ENCODE results near the gene KRTAP5-11.

The KRTAP5-11 gene

DNA sequence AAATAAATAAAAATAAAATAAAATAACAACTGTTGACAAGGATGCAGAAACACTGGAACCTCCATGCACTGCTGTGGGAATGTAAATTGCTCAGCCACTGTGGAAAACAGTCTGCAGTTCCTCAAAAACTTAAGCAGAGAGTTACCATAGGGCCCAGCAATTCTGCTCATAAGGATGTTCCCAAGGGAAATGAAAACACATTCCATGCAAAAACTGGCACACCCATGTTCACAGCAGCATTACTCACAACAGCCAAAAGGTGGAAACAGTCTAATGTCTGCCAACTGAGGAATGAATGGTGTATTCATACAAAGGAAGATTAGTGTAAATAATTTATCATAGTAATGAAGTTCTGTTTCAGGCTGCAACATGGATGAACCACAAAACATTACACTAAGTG, 20.6 kb downstream of the KRTAP5-11 start:
- Histone ChIP-seq H3K4me2 (ENCODE audit: low read length) (no peak overlapping the region), H3K4me1 (ENCODE audit: insufficient read depth, low read length, severe bottlenecking) (no peaks in the 10 kb centered on the region), H2AFZ (ENCODE audit: low read length) (no peak overlapping the region), H3K36me3 (ENCODE audit: insufficient read depth, low read length) (no peaks in the 10 kb centered on the region), H4K20me1 (ENCODE audit: insufficient read depth, low read length) (no peaks in the 10 kb centered on the region), H3F3A (ENCODE audit: insufficient read depth, low read length) (no peaks in the 10 kb centered on the region), H3K79me2 (ENCODE audit: insufficient read depth, low read length) (no peaks in the 10 kb centered on the region), H3K9me2 (ENCODE audit: low read depth, low read length) (no peaks in the 10 kb centered on the region), H3K9ac (ENCODE audit: low read length) (no peak overlapping the region), H3K9me3 (ENCODE audit: low read length) (no peaks in the 10 kb centered on the region), H3K27ac (ENCODE audit: low read depth, low read length, poor library complexity, severe bottlenecking) (no peak overlapping the region), H3K4me3 (ENCODE audit: low read depth, low read length, poor library complexity, severe bottlenecking) (no peak overlapping the region), H3K27me3 (ENCODE audit: insufficient read depth, low read length) (no peaks in the 10 kb centered on the region)
- TF ChIP-seq EZH2 (IDR thresholded peaks at IDR 0.05; ENCODE audit: borderline replicate concordance, low read length) = no peak
- TF ChIP-seq, protein P1, sequence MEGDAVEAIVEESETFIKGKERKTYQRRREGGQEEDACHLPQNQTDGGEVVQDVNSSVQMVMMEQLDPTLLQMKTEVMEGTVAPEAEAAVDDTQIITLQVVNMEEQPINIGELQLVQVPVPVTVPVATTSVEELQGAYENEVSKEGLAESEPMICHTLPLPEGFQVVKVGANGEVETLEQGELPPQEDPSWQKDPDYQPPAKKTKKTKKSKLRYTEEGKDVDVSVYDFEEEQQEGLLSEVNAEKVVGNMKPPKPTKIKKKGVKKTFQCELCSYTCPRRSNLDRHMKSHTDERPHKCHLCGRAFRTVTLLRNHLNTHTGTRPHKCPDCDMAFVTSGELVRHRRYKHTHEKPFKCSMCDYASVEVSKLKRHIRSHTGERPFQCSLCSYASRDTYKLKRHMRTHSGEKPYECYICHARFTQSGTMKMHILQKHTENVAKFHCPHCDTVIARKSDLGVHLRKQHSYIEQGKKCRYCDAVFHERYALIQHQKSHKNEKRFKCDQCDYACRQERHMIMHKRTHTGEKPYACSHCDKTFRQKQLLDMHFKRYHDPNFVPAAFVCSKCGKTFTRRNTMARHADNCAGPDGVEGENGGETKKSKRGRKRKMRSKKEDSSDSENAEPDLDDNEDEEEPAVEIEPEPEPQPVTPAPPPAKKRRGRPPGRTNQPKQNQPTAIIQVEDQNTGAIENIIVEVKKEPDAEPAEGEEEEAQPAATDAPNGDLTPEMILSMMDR (IDR thresholded peaks at IDR 0.05; ENCODE audit: low read length) = no peak

DNA sequence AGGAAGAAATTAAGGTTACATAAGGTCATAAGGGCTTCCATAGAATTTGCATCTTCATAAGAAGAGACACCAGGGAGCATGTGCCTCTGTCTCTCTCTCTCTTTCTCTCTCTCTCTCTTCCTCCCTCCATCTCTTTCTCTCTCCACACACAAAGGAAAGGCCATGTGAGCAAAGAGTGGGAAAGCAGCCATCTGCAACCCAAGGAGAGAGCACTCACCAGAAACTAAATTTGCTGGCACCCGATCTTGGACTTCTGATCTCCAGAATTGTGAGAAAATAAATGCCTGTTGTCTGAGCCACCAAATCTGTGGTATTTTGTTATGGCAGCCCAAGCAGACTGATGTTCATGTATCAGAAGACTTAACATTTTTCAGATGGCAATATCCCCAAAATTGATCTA, 23.7 kb downstream of the KRTAP5-11 start:
- no peaks in the 10 kb centered on the region for H4K20me1 ChIP-seq (ENCODE audit: insufficient read depth, low read length)
- no peak overlapping the region for H3K4me2 ChIP-seq (ENCODE audit: low read length)
- no peaks in the 10 kb centered on the region for H3K9me2 ChIP-seq (ENCODE audit: low read depth, low read length)
- TF ChIP-seq EZH2 (IDR thresholded peaks at IDR 0.05; ENCODE audit: borderline replicate concordance, low read length) = no peak
- TF ChIP-seq, protein P1 (IDR thresholded peaks at IDR 0.05; ENCODE audit: low read length) = no peak
- no peaks in the 10 kb centered on the region for H3K9me3 ChIP-seq (ENCODE audit: low read length)
- no peak overlapping the region for H2AFZ ChIP-seq (ENCODE audit: low read length)
- no peak overlapping the region for H3K4me3 ChIP-seq (ENCODE audit: low read depth, low read length, poor library complexity, severe bottlenecking)
- H3K27ac ChIP-seq (ENCODE audit: low read depth, low read length, poor library complexity, severe bottlenecking) = no peak overlapping the region
- H3K4me1 ChIP-seq (ENCODE audit: insufficient read depth, low read length, severe bottlenecking) = no peaks in the 10 kb centered on the region
- no peak overlapping the region for H3K9ac ChIP-seq (ENCODE audit: low read length)
- H3K27me3 ChIP-seq (ENCODE audit: insufficient read depth, low read length) = no peaks in the 10 kb centered on the region
- no peaks in the 10 kb centered on the region for H3F3A ChIP-seq (ENCODE audit: insufficient read depth, low read length)
- H3K36me3 ChIP-seq (ENCODE audit: insufficient read depth, low read length) = no peaks in the 10 kb centered on the region
- no peaks in the 10 kb centered on the region for H3K79me2 ChIP-seq (ENCODE audit: insufficient read depth, low read length)

DNA sequence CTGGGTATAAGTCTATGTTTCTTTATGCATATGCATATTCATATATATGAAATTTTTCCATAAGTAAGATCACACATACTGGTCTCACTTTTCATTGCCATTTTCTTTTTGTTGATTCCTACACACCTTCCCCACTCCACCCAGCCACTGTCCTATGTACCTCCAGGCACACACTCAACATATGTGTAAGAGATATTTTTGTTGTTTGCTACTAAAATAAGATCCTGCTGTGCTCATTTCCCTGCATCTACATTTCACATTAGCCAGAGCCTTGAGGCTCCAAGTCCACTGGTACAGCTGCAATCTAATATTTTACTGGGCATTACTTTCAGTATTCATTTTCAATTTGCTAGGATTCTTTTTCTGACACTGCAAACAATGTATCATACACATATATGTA, 25.4 kb downstream of the KRTAP5-11 start:
- Histone ChIP-seq H4K20me1 (ENCODE audit: insufficient read depth, low read length) (no peaks in the 10 kb centered on the region), H3K9ac (ENCODE audit: low read length) (no peak overlapping the region), H3K4me1 (ENCODE audit: insufficient read depth, low read length, severe bottlenecking) (no peaks in the 10 kb centered on the region), H3F3A (ENCODE audit: insufficient read depth, low read length) (no peaks in the 10 kb centered on the region), H3K79me2 (ENCODE audit: insufficient read depth, low read length) (no peaks in the 10 kb centered on the region), H3K4me3 (ENCODE audit: low read depth, low read length, poor library complexity, severe bottlenecking) (no peak overlapping the region), H2AFZ (ENCODE audit: low read length) (no peak overlapping the region), H3K36me3 (ENCODE audit: insufficient read depth, low read length) (no peaks in the 10 kb centered on the region), H3K27me3 (ENCODE audit: insufficient read depth, low read length) (no peaks in the 10 kb centered on the region), H3K9me3 (ENCODE audit: low read length) (no peaks in the 10 kb centered on the region), H3K4me2 (ENCODE audit: low read length) (no peak overlapping the region), H3K9me2 (ENCODE audit: low read depth, low read length) (no peaks in the 10 kb centered on the region), H3K27ac (ENCODE audit: low read depth, low read length, poor library complexity, severe bottlenecking) (no peak overlapping the region)
- TF ChIP-seq, protein P1 (IDR thresholded peaks at IDR 0.05; ENCODE audit: low read length) = no peak
- no peak for TF ChIP-seq EZH2 (IDR thresholded peaks at IDR 0.05; ENCODE audit: borderline replicate concordance, low read length)
